Mesothelial cell of epicardium (in vitro differentiated cells): ENCODE results near the gene PEX3. TPM values are rescaled to one million over a fixed set of nuclear protein-coding genes. Genes with fewer than 3 reads are reported as not detected.

Experiments used
- DNase-seq, 2 experiments: peaks; one replicate each; pipeline ENCODE4 v3.0.0; 2021; ENCODE audit warnings: low spot score in 2 of 2; ENCODE audit not compliant: unreplicated experiment in 2 of 2
- H3K27ac Mint-ChIP-seq: 2 replicates; pipeline ENCODE4 v1.8.0; 2021; ENCODE audit warnings: mixed read lengths
- H3K27me3 Mint-ChIP-seq: 2 replicates; pipeline ENCODE4 v1.8.0; 2021; ENCODE audit warnings: low read depth, mixed read lengths
- H3K36me3 Mint-ChIP-seq: 2 replicates; pipeline ENCODE4 v1.8.0; 2021; ENCODE audit warnings: mixed read lengths
- H3K4me1 Mint-ChIP-seq: 2 replicates; pipeline ENCODE4 v1.8.0; 2021; ENCODE audit warnings: mixed read lengths
- H3K4me3 Mint-ChIP-seq: 2 replicates; pipeline ENCODE4 v1.8.0; 2021; ENCODE audit warnings: mild to moderate bottlenecking, moderate library complexity, mixed read lengths
- H3K9me3 Mint-ChIP-seq: 2 replicates; pipeline ENCODE4 v1.8.0; 2021; ENCODE audit warnings: mixed read lengths
- CTCF ChIP-seq: fragments of 200-600 bp; sonication (generic); IDR thresholded peaks from one replicate; pipeline ENCODE4 v1.5.0; 2021; ENCODE audit warnings: antibody characterized with exemption; ENCODE audit not compliant: unreplicated experiment
- total RNA-seq: library from RNA; stranded (reverse); gene quantifications from 3 replicates; pipeline ENCODE4 v1.2.1, GENCODE V29; 2021

The PEX3 gene
- total RNA-seq, 1 donor from 2014 or later: 20.8 TPM

GRCh38 chr6:143515766-143516355 is 65.3 kb downstream of the PEX3 start:
- peaks cover 4% of the 10 kb centered on the region for H3K9me3 Mint-ChIP-seq
- peaks cover 4% of the 10 kb centered on the region for H3K36me3 Mint-ChIP-seq
- no peak overlapping the region for H3K4me3 Mint-ChIP-seq
- no peak overlapping the region for H3K27ac Mint-ChIP-seq
- TF ChIP-seq CTCF: no peak
- peaks cover 26% of the 10 kb centered on the region for H3K27me3 Mint-ChIP-seq
- H3K4me1 Mint-ChIP-seq: peaks cover 13% of the 10 kb centered on the region
- DNase-seq: no peak

GRCh38 chr6:143516690-143517446 is 66.3 kb downstream of the PEX3 start:
- no peak for DNase-seq
- peaks cover 26% of the 10 kb centered on the region for H3K27me3 Mint-ChIP-seq
- H3K4me3 Mint-ChIP-seq: no peak overlapping the region
- TF ChIP-seq CTCF: no peak
- H3K27ac Mint-ChIP-seq: no peak overlapping the region
- peaks cover 4% of the 10 kb centered on the region for H3K36me3 Mint-ChIP-seq
- peaks cover 4% of the 10 kb centered on the region for H3K9me3 Mint-ChIP-seq
- peaks cover 6% of the 10 kb centered on the region for H3K4me1 Mint-ChIP-seq

- DNase-seq: no peak
- peaks cover 4% of the 10 kb centered on the region for H3K36me3 Mint-ChIP-seq
- H3K4me3 Mint-ChIP-seq: no peak overlapping the region
- no peak overlapping the region for H3K27ac Mint-ChIP-seq
- peaks cover 26% of the 10 kb centered on the region for H3K27me3 Mint-ChIP-seq
- H3K4me1 Mint-ChIP-seq: peaks cover 4% of the 10 kb centered on the region
- peaks cover 4% of the 10 kb centered on the region for H3K9me3 Mint-ChIP-seq
- TF ChIP-seq CTCF: no peak
Observed at GRCh38 chr6:143517447-143517773, 66.8 kb downstream of the PEX3 start.

- no peak for TF ChIP-seq CTCF
- no peak for DNase-seq
- Mint-ChIP-seq H3K36me3 (peaks cover 1% of the 10 kb centered on the region), H3K4me1 (peaks cover 2% of the 10 kb centered on the region), H3K27ac (no peak overlapping the region), H3K4me3 (no peak overlapping the region), H3K9me3 (peaks cover 4% of the 10 kb centered on the region), H3K27me3 (peaks cover 9% of the 10 kb centered on the region)
Observed at GRCh38 chr6:143522039-143522600, 71.5 kb downstream of the PEX3 start.

GRCh38 chr6:143525356-143525755 is 74.8 kb downstream of the PEX3 start:
- Mint-ChIP-seq H3K36me3 (no peaks in the 10 kb centered on the region), H3K9me3 (no peaks in the 10 kb centered on the region), H3K27me3 (no peaks in the 10 kb centered on the region), H3K4me3 (no peak overlapping the region), H3K27ac (no peak overlapping the region), H3K4me1 (peaks cover 5% of the 10 kb centered on the region)
- DNase-seq: no peak
- no peak for TF ChIP-seq CTCF
